NK-92 treated with Interleukin-12 subunit alpha and Interleukin-12 subunit beta, amount 100 ng/mL, for 24 hours (cell line): Measurements from ENCODE around the gene RNASE1.

Source experiments
- DNase-seq: peaks from one replicate; lab custom pipeline; 2025; lab: John Stamatoyannopoulos, UW

The RNASE1 gene

DNA sequence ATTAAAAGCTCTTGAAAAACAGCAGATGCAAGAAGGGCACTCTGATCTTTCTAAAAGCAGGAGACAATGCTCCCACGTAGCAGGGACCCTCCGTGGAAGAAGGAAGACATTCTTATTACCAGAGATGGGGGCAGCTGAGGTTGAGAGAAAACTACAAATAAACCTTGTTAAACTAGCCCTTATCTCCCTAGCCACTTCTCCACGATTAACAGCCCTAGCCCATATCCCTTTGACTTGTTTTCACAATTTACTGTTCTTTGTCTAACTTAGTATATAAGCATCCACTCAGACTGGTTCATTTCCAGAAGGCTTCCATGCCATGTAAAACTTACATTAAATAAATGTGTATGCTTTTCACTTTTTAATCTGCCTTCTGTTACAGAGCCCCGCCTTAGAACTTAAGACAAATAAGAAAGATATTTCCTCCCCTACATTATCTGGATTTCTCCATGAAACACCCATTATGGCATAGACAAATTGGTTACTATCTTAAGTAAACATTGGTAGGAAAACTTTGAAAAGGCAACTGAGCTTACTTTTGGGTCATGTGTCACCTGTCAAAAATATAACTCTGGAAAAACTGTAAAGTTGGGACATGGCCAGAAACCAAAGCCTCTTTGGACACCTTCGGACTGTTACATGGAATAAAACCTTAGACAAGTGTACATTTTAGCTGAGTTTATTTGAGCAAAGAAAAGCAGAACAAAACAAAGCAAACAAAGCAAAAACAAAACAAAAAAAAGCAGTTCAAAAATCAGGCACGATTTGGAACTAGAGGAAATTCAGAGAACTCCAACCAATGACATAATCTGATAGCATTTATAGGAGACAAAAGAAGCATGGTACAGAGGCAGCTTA, 4.9 kb upstream of the RNASE1 start:
- DNase-seq, result no peak

DNA sequence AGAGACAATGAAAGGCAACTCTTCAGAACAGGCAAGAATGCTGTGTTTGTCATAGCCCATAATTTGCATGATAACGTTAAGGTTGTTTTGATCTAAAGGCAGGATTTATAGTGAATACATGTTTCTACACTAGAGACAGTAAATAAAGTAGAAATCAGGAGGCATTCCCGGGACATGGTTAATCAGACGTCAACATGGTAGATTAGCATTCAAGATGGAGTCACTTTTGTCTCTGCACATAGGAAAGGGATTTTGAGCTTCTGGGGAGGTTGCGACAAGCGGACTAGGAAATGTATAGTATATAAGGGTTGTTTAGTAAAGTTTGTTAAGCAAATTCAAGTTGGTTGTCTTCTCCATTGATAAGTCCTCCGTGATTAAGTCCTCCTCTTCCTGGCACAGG, 2.8 kb upstream of the RNASE1 start:
- DNase-seq, result no peak

DNA sequence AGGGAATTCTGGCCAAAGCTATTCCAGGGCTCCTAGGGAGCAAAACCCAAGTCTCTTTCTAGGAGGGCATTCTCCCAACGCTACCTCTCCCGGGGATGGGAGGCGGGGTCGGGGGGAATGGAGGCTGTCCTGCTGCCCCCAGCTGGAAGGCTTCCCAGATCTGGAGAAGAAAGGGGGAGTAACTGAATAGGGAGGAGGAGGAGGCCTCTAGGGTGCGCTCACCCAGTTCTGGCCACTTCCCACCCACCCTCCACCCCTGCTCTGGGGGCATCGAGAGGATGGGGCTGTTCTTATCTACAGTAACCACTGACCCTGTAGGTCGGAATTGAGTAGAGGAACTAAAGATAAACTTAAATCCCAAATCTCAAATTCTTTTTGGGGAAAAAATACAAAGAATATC, 579 bp upstream of the RNASE1 start:
- DNase-seq, result no peak

DNA sequence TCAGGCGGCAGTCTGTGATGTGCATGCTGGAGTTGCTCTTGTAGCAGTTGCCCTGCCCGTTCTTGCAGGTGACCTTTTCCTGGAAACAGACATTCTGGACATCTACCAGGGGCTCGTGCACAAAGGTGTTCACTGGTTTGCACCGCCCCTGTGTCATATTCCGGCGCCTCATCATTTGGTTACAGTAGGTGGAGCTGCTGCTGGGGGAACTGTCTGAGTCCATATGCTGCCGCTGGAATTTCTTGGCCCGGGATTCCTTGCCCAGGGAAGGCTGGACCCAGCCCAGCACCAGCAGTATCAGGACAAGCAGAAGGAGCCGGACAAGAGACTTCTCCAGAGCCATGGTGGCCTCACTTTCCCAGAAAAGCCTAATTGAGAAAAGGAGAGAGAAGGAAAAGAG, 918 bp downstream of the RNASE1 start:
- no peak for DNase-seq

DNA sequence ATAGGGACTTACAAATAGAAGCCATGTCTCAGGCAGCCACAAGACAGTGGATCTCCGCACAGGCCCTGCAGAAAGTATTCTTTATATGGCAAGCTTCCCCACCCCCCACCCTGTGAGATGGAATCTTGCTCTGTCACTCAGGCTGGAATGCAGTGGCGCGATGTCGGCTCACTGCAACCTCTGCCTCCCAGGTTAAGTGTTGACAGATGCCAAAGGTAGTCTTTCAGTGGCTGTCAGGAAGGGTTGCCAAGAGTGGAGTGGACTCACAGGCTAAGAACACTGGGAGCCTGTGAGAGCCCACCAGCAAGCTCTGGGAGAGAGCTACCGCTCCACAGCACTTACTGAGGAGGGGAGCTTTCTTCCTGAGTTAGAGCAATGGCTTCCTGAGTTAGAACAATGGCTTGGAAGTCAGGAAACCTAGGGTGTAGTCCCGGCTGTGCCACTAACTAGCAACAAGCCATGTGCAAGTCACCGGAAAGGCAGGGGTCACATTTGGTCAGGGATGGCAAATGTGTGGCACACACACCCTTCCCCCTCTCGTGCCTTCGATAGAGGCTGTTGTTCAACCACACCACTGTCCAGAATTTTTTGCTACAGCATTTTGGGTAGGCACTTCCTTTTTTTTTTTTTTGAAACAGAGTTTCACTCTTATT, 2.6 kb downstream of the RNASE1 start:
- DNase-seq, result no peak

DNA sequence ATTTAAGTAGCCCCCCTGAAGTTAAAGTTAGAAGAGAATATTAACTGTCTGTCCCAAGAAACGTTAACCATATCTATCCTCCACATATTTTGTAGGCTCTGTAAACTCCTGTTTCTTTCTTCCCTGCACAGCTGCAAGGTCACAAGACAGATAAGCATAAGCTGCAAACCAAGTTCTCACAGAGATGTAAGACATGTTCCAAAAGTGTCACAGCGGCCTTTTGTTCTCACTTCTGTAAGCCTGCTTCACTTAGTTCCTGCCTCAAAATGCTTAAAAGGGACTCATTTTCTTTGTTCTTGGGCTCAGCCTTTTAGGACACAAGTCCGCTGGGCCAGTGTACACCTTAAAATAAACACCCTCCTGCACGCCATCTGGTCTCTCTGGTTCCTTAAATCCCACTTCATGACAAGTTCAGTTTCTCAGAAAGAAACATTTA, 3.2 kb downstream of the RNASE1 start:
- DNase-seq, result no peak

DNA sequence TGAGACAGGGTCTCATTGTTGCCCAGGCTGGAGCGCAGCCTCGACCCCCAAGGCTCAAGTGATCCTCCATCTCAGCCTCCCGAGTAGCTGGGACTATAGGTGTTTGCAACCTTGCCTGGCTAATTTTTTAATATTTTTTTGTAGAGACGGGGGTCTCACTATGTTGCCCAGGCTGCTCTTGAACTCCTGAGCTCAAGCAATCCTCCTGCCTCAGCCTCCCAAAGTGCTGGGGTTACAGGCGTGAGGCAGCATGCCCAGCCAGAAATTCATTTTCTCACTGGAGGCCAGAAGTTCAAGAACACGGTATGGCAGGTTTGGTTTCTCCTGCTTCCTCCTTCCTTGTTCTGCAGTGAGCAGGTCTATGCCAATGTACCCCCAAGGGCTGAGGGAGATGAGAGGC, 3.7 kb downstream of the RNASE1 start:
- DNase-seq, result no peak

DNA sequence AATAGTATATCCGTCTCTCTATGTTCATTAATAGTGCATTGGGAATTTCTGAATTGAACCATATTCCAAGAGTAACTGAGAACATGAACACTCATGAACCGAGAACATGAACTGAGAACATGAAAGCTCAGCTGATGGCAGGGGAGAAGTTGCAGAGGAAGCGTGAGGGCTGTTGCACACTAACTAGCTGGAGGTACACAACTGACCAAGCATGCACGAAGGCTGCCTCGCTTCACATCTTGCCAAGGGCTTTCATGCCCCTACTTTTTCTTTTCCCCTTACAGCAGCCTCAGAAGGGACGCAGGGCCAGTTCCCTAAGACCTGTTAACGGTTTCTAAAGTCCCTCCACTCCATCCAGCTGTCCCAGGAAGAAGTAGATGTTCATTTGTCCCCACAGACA, 4.3 kb downstream of the RNASE1 start:
- DNase-seq, result no peak

DNA sequence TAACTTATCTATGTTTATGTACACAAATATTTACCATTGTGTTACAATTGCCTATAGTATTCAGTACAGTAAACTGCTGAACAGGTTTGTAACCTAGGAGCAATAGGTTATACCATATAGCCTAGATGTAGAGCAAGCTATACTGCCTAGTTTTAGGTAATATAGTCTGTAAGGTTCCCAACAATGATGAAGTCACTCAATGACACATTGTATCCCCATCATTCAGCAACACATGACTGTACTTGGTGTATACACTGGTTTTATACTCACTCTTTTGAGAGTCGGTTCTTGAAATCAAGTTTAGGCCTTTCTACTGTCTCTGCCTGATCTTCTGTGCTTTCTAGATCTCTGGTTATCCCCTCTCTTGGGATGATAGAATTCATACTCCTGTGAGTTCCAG, 5.5 kb downstream of the RNASE1 start:
- DNase-seq, result no peak

DNA sequence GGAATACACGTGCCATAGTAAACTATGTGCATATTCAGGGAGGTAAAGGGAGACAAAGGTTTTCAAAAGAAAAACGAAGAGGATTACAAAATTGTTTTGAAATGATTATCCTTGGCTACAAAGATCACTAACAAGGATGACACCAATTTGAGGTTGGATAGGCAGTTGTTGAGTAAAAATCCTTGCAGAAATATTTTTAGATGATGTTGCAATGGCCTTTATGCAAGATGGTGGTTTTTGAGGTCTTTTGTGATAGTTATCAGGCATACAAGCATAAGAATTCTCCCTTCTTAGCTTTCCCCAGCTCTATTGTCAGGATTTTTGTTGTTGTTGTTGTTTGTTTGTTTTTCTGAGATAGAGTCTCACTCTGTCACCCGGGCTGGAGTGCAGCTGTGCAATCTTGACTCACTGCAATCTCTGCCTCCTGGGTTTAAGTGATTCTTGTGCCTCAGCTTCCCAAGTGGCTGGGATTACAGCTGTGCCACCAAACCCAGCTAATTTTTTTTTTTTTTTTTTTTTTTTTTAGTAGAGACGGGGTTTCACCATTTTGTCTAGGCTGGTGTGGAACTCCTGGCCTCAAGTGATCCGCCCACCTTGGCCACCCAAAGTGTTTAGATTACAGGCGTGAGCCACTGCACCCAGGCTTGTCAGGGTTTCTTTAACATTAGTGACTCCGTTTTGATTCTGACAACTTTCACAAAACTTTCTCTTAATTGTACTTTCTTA, 7.8 kb downstream of the RNASE1 start:
- no peak for DNase-seq

DNA sequence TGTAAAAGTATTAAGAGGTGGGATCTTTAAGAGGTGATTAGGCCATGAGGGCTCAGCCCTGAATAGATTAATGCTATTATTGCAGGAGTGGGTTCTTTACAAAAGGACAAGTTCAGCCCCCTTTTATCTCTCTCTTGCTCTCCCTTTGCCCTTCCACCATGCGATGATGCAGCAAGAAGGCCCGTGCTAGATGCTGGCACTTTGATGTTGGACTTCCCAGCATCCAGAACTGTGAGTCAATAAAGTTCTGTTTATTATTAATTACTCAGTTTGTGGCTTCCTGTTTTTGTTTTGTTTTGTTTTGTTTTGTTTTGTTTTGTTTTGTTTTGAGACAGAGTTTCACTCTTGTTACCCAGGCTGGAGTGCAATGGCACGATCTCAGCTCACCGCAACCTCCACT, 10.1 kb downstream of the RNASE1 start:
- no peak for DNase-seq

DNA sequence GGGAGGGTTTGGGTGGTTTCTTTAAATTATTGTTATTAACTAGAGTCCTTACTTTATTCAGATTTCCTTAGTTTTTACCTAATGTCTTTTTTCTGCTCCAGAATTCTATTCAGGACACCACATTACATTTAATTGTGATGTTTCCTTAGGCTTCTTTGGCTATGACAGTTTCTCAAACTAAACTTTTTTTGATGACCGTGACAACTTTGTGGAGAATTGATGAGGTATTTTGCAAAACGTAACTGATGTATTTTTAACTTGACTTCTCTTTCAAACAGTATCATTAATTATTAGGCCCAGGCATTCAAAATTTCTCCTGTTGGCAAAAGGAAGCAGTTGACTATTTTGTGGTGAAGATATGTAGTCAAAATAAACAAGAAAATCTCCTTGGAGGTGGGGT, 11.0 kb downstream of the RNASE1 start:
- no peak for DNase-seq

DNA sequence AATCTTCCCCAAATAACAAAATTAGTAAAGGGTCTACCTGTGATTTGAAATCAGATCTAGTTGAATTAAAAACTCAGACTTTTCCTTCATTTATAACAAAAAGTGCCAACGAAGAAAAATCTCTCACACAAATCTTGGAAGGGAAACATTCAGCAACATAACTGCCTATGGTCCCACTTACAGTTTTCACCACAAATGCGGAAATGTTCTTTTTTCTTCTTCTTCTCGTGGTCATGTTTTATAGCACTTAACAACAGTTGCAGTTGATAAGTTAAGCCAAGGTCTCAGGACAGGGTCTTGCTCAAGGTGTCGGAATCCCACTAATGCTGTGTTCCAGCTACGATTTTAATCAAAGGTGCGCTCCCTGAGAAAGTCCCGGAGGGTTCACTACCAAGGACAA, 11.5 kb downstream of the RNASE1 start:
- DNase-seq, result no peak

DNA sequence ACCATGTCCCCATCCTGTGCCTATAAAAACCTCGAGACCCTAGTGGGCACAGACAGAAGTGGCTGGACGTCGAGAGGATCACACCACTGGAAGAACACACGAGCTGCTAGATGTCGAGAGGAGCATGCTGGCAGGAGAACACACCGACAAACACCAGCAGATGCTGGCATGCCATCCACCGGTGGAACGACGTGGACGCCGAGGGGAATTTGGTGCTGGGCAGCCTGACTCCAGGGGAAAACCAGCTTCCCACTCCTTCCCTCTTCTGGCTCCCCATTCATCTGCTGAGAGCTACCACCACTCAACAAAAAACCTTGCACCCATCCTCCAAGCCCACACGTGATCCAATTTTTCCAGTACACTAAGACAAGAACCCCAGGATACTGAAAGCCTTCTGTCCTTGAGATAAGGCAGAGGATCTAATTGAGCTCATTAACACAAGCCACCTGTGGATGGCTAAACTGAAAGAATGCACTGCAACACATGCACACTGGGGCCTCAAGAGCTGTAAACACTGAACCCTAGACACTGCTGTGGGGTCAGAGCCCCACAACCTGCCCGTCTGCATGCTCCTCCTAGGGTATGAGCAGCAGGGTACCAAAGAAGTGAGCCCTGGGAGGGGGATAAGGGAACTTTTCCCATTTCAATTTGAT, 12.1 kb downstream of the RNASE1 start:
- no peak for DNase-seq

DNA sequence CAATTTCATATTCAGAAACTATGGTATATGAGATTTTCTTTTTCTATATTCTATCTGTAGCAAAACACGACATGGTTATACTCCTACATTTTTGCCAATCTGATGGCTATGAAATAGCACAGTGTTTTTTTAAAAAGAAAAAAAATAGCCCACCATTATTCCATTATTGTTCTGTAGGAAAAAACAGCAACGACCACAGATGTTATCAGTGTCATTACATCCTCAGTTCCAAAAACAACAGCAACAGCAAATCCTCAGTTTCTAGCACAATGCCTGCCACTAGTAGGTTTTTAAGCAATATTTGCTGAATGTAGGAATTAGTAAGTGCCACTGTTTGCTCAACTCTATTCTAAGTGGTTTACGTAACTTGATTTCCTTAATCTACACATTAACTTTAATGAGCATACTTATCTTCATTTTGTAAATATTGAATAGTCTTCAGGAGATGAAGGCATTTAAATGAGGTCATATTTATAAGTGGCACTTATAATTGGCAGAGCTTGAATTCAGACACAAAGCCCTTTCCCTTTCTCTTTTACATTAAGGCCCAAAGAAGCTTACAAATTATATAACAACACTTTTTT, 13.3 kb downstream of the RNASE1 start:
- no peak for DNase-seq

DNA sequence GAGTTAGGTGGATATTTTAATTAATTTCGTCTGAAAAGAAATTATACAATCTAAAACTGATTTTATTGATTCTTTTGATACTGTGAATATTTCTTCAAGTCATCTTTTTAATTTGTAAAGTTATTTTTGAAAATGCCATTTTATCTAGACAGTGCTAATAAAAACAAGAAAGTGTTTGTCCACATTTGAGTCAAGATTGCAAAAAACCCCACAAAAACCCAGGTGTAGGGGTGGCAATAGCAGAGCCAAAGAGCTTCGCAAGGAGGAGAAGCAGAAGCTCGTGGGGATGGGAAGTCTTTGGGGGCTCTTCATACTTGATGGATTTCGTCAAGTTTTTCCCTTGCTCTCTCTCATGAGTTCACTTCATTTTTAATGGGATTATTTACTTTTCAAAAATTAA, 15.6 kb downstream of the RNASE1 start:
- DNase-seq, result no peak

DNA sequence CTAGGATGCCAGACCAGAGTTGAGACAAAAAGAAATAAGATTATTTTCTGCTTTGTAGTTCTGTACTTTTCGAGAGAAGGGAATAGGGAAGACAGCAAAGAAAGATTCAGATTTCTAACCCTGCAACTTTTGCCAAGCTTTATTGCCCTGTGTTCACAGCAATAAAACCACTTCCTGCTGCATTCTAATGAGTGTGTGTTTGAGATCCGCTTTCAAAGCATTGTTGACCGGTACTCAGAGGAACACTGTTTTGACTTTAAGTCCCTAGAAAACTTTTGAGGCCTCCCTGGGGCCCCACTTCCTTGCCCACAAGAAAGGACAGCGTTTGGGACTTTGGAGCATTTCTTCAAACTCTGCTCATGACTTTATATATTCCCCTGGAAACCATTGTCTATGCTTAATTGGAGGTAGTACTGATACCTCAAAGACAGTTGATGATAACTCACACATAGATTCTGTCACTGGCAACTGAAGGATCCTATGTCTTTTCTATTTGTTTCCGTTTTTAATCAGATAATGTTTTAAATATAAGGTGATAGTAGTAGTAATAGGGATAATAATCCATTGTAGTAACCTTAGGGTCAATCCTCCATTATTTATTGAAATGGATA, 20.3 kb downstream of the RNASE1 start:
- no peak for DNase-seq

DNA sequence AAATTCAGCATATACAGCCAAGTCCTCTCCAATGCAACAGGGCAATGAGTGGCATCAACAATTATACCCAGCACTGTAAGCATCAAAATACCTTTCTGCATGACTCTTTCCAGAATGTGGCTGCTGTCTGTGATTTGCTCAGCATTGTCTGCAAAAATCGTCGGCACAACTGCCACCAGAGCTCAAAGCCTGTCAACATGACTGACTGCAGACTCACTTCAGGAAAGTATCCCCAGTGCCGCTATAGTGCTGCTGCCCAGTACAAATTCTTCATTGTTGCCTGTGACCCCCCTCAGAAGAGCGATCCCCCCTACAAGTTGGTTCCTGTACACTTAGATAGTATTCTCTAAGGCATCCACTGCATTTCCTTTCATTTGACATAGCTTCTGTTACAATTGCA, 20.8 kb downstream of the RNASE1 start:
- DNase-seq, result no peak

DNA sequence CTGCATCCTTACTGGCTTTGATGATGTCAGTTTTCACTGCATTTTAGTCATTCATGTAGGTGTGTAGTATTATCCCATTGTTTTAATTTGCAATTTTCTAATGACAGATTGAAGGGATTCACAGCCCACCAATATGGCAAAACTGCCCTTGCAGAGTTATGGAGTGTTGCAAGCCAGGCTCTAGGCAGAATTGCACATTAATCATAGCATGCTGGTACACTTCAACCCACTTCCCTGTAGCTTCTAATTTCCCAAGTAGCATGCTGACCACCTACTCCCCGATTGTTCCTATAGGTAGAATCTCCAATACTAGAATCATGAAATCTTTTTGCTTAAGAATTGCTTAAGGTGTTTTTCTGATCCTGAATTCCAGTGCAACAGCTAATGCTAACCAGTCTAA, 26.7 kb downstream of the RNASE1 start:
- DNase-seq, result no peak

DNA sequence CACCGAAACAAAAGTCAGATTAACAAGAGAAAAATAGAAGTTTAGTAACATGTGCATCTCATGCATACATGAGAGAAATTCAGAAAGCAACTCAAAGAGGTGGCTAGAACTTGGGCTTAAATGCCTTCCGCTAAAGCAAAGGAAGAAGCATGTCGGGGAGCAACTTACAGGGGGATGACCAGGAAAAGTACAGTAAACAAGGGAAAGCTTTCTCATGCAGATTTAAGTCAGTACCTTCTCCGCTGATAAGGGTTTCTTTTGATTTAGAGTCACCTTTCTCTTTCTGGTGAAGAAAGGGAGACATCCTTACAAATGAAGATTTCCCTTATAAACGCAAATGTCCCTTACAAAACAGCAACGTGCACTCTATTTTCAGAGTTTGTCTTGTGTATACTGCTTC, 27.6 kb downstream of the RNASE1 start:
- DNase-seq, result no peak

DNA sequence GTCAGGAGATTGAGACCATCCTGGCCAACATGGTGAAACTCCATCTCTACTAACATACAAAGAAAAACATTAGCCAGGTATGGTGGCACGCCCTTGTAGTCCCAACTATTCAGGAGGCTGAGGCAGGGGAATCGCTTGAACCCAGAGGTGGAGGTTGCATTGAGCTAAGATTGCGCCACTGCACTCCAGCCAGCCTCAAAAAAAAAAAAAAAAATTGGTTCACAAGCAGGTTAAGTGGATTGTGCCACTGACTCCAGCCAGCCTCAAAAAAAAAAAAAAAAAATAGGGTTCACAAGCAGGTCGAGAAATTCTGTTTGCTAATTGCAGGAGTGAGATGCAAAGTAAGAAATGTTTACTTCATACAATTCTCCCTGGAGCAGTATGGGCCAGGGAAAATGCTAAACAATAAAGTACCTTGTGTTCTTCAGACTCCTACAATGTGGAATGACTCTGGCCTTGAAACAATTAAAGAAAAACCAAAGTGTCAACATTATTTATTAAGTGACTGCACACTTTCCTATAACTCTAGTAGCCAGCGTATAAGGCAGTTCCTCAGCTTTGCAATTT, 28.3 kb downstream of the RNASE1 start:
- DNase-seq, result no peak
